HEK293 (cell line): ENCODE data around the gene PLCL2.

ENCODE experiments used
- CTCF ChIA-PET: fragments of 350-600 bp; formaldehyde crosslinking; extraction: SDS; loops from one replicate; lab custom pipeline; 2021; ENCODE audit warnings: antibody characterized with exemption; lab: Yijun Ruan, JAX
- POLR2A ChIA-PET: fragments of 300-600 bp; formaldehyde crosslinking; extraction: SDS; loops from one replicate; lab custom pipeline; 2020; ENCODE audit warnings: antibody characterized with exemption, inconsistent platforms; lab: Yijun Ruan, JAX
- H3K27ac ChIP-seq: fragments of 200-500 bp; sonication (Bioruptor generic); 2 replicates; pipeline ENCODE4 v1.5.1; 2014; ENCODE audit warnings: low read depth, low read length, control low read depth, inconsistent platforms; ENCODE audit errors: extremely low read depth
- H3K36me3 ChIP-seq, 2 experiments: fragments of 200-500 bp in 1 of 2; sonication (Bioruptor generic) in 1 of 2; 1 replicate in 1 of 2; 2 replicates in 1 of 2; pipeline ENCODE4 v1.5.1; 2014 to 2017; ENCODE audit warnings: inconsistent platforms in 2 of 2, low read length in 2 of 2; ENCODE audit not compliant: control insufficient read depth in 2 of 2, insufficient read depth in 1 of 2
- H3K4me1 ChIP-seq: fragments of 200-500 bp; sonication (Bioruptor generic); 2 replicates; pipeline ENCODE4 v1.5.1; 2014; ENCODE audit warnings: mild to moderate bottlenecking, low read length, inconsistent platforms; ENCODE audit not compliant: control insufficient read depth, insufficient read depth
- H3K4me3 ChIP-seq: 2 replicates; pipeline ENCODE4 v1.5.1; 2011; ENCODE audit warnings: low read depth, mild to moderate bottlenecking, control low read depth, low read length, moderate library complexity
- H3K9me3 ChIP-seq: fragments of 200-500 bp; sonication (Bioruptor generic); 2 replicates; pipeline ENCODE4 v1.5.1; 2014; ENCODE audit warnings: low read depth, low read length, inconsistent platforms; ENCODE audit not compliant: control insufficient read depth, insufficient read depth
- KLF8 ChIP-seq: fragments of 450-650 bp; formaldehyde crosslinking; IDR thresholded peaks from 2 replicates; pipeline ENCODE4 v1.5.1; 2016; ENCODE audit warnings: missing biosample characterization, missing genetic modification characterization
- KLF9 ChIP-seq: fragments of 450-650 bp; formaldehyde crosslinking; IDR thresholded peaks from 2 replicates; pipeline ENCODE4 v1.5.1; 2016; ENCODE audit warnings: missing biosample characterization, missing genetic modification characterization, low read depth
- SETDB1 ChIP-seq: IDR thresholded peaks from one replicate; pipeline ENCODE4 v1.6.1; 2017; ENCODE audit warnings: mild to moderate bottlenecking, low read length, moderate library complexity, mixed read lengths; ENCODE audit not compliant: insufficient read length
- SP3 ChIP-seq: fragments of 450-650 bp; formaldehyde crosslinking; IDR thresholded peaks from 2 replicates; pipeline ENCODE4 v1.5.1; 2016; ENCODE audit warnings: missing biosample characterization, missing genetic modification characterization
- ZBTB17 ChIP-seq: fragments of 450-650 bp; formaldehyde crosslinking; IDR thresholded peaks from 2 replicates; pipeline ENCODE4 v1.5.1; 2016; ENCODE audit warnings: missing biosample characterization, missing genetic modification characterization
- ZBTB20 ChIP-seq: fragments of 450-650 bp; formaldehyde crosslinking; IDR thresholded peaks from 2 replicates; pipeline ENCODE4 v1.5.1; 2016; ENCODE audit warnings: missing biosample characterization, missing genetic modification characterization
- ZBTB21 ChIP-seq: fragments of 450-650 bp; formaldehyde crosslinking; IDR thresholded peaks from 2 replicates; pipeline ENCODE4 v1.5.1; 2017; ENCODE audit warnings: missing biosample characterization, missing genetic modification characterization
- ZNF121 ChIP-seq: fragments of 450-650 bp; formaldehyde crosslinking; IDR thresholded peaks from 2 replicates; pipeline ENCODE4 v1.5.1; 2016; ENCODE audit warnings: missing biosample characterization, missing genetic modification characterization
- ZNF132 ChIP-seq: fragments of 450-650 bp; formaldehyde crosslinking; IDR thresholded peaks from 2 replicates; pipeline ENCODE4 v1.5.1; 2017; ENCODE audit warnings: missing biosample characterization, missing genetic modification characterization, borderline replicate concordance
- ZNF133 ChIP-seq: fragments of 450-650 bp; formaldehyde crosslinking; IDR thresholded peaks from 2 replicates; pipeline ENCODE4 v1.5.1; 2016; ENCODE audit warnings: missing biosample characterization, missing genetic modification characterization
- ZNF184 ChIP-seq: fragments of 450-650 bp; IDR thresholded peaks from 2 replicates; pipeline ENCODE4 v1.5.1; 2018; ENCODE audit warnings: missing biosample characterization, mild to moderate bottlenecking, missing genetic modification characterization
- ZNF221 ChIP-seq: fragments of 450-650 bp; formaldehyde crosslinking; IDR thresholded peaks from 2 replicates; pipeline ENCODE4 v1.5.1; 2017; ENCODE audit warnings: missing biosample characterization, missing genetic modification characterization, borderline replicate concordance
- ZNF248 ChIP-seq: fragments of 450-650 bp; formaldehyde crosslinking; IDR thresholded peaks from 2 replicates; pipeline ENCODE4 v1.5.1; 2017; ENCODE audit warnings: missing biosample characterization, missing genetic modification characterization
- ZNF292 ChIP-seq: fragments of 450-650 bp; formaldehyde crosslinking; IDR thresholded peaks from 2 replicates; pipeline ENCODE4 v1.5.1; 2016; ENCODE audit warnings: low read depth, missing biosample characterization, missing genetic modification characterization, borderline replicate concordance
- ZNF335 ChIP-seq: fragments of 450-650 bp; formaldehyde crosslinking; conservative IDR thresholded peaks from 2 replicates; pipeline ENCODE4 v1.5.1; 2016; ENCODE audit warnings: missing biosample characterization, missing genetic modification characterization
- ZNF37A ChIP-seq: fragments of 450-650 bp; IDR thresholded peaks from 2 replicates; pipeline ENCODE4 v1.5.1; 2018; ENCODE audit warnings: missing biosample characterization, missing genetic modification characterization
- ZNF404 ChIP-seq: fragments of 450-650 bp; formaldehyde crosslinking; IDR thresholded peaks from 2 replicates; pipeline ENCODE4 v1.5.1; 2017; ENCODE audit warnings: missing biosample characterization, missing genetic modification characterization
- ZNF473 ChIP-seq: fragments of 450-650 bp; formaldehyde crosslinking; IDR thresholded peaks from 2 replicates; pipeline ENCODE4 v1.5.1; 2017; ENCODE audit warnings: missing biosample characterization, missing genetic modification characterization
- ZNF548 ChIP-seq: fragments of 450-650 bp; formaldehyde crosslinking; IDR thresholded peaks from 2 replicates; pipeline ENCODE4 v1.5.1; 2016; ENCODE audit warnings: missing biosample characterization, missing genetic modification characterization
- ZNF600 ChIP-seq: fragments of 450-650 bp; formaldehyde crosslinking; IDR thresholded peaks from 2 replicates; pipeline ENCODE4 v1.5.1; 2016; ENCODE audit warnings: missing biosample characterization, missing genetic modification characterization
- ZNF626 ChIP-seq: fragments of 450-650 bp; sonication (Bioruptor Pico); formaldehyde crosslinking; IDR thresholded peaks from 2 replicates; pipeline ENCODE4 v1.5.1; 2018; ENCODE audit warnings: missing biosample characterization, missing genetic modification characterization, inconsistent platforms
- ZNF658 ChIP-seq: fragments of 450-650 bp; formaldehyde crosslinking; IDR thresholded peaks from 2 replicates; pipeline ENCODE4; 2016; ENCODE audit warnings: missing biosample characterization, missing genetic modification characterization
- ZNF707 ChIP-seq: fragments of 450-650 bp; formaldehyde crosslinking; IDR thresholded peaks from 2 replicates; pipeline ENCODE4 v1.5.1; 2016; ENCODE audit warnings: missing biosample characterization, missing genetic modification characterization
- ZNF76 ChIP-seq: fragments of 450-650 bp; formaldehyde crosslinking; IDR thresholded peaks from 2 replicates; pipeline ENCODE4; 2016; ENCODE audit warnings: low read depth, missing biosample characterization, missing genetic modification characterization, borderline replicate concordance
- ZNF830 ChIP-seq: fragments of 450-650 bp; IDR thresholded peaks from 2 replicates; pipeline ENCODE4 v1.5.0; 2018; ENCODE audit warnings: missing biosample characterization, missing genetic modification characterization, low read depth, mild to moderate bottlenecking, moderate library complexity
- ZNF843 ChIP-seq: fragments of 450-650 bp; formaldehyde crosslinking; IDR thresholded peaks from 2 replicates; pipeline ENCODE4 v1.5.1; 2016; ENCODE audit warnings: missing biosample characterization, missing genetic modification characterization
- TF ChIP-seq, protein P1 (sequence below): sonication (generic); formaldehyde crosslinking; IDR thresholded peaks from 2 replicates; pipeline ENCODE4 v1.8.1; 2022; ENCODE audit warnings: mild to moderate bottlenecking, moderate library complexity, missing genetic modification reagents
- TF ChIP-seq, protein P2 (sequence below): fragments of 450-650 bp; formaldehyde crosslinking; IDR thresholded peaks from 2 replicates; pipeline ENCODE4 v1.5.1; 2016; ENCODE audit warnings: missing biosample characterization, missing genetic modification characterization, borderline replicate concordance

PLCL2 gene

DNA sequence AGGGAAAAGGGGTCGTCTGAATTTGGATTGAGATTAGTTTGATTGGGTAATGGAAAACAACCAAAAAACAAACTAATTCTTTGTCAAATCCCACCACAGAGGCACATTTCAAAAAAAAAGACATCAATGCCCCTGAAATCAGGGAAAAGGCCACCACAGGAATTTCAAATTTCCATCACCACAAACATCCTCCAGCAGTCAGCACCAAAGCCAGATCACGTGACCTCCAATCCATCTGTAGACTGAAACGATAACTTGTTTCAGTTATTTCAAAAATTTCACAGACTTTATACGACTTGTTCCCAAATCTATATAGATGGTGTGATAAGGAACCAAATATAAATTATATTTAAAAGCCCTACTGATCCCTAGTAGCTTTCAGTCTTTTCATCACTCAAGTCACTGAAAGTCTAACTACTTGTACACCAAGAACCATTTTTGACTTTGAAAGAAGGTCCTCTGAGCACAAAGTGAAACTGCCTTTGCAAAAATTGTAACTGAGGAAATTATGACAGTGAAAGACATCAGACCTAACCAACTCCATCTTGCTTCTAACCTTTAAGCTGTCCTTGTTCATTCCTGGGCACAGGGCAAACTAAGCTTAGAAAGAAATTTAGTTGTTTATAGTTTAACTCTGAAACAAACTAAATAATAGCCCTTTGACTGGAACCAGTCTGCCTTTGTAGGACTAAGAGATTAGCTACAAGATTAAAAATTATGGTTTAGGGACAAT is 48.1 kb upstream of the PLCL2 start:
- CTCF ChIA-PET = interaction anchor here (3.8 kb wide), 1 partner anchor 8 kb away, joined by 11 read pairs; no protein-coding TSS in a partner anchor
- TF ChIP-seq SP3 (no peak), KLF8 (tag by site-specific recombination) (no peak), SETDB1 (no peak), ZNF830 (tag by site-specific recombination) (no peak), ZNF221 (tag by site-specific recombination) (no peak), ZNF248 (tag by site-specific recombination) (no peak), ZNF292 (no peak), ZNF626 (no peak), ZNF843 (tag by site-specific recombination) (no peak), ZBTB21 (no peak), ZBTB20 (no peak), ZNF600 (tag by site-specific recombination) (no peak), ZBTB17 (no peak)
- TF ChIP-seq, protein P1, sequence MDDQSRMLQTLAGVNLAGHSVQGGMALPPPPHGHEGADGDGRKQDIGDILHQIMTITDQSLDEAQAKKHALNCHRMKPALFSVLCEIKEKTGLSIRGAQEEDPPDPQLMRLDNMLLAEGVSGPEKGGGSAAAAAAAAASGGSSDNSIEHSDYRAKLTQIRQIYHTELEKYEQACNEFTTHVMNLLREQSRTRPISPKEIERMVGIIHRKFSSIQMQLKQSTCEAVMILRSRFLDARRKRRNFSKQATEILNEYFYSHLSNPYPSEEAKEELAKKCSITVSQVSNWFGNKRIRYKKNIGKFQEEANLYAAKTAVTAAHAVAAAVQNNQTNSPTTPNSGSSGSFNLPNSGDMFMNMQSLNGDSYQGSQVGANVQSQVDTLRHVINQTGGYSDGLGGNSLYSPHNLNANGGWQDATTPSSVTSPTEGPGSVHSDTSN (CRISPR knock-in tag) = no peak
- TF ChIP-seq, protein P2, sequence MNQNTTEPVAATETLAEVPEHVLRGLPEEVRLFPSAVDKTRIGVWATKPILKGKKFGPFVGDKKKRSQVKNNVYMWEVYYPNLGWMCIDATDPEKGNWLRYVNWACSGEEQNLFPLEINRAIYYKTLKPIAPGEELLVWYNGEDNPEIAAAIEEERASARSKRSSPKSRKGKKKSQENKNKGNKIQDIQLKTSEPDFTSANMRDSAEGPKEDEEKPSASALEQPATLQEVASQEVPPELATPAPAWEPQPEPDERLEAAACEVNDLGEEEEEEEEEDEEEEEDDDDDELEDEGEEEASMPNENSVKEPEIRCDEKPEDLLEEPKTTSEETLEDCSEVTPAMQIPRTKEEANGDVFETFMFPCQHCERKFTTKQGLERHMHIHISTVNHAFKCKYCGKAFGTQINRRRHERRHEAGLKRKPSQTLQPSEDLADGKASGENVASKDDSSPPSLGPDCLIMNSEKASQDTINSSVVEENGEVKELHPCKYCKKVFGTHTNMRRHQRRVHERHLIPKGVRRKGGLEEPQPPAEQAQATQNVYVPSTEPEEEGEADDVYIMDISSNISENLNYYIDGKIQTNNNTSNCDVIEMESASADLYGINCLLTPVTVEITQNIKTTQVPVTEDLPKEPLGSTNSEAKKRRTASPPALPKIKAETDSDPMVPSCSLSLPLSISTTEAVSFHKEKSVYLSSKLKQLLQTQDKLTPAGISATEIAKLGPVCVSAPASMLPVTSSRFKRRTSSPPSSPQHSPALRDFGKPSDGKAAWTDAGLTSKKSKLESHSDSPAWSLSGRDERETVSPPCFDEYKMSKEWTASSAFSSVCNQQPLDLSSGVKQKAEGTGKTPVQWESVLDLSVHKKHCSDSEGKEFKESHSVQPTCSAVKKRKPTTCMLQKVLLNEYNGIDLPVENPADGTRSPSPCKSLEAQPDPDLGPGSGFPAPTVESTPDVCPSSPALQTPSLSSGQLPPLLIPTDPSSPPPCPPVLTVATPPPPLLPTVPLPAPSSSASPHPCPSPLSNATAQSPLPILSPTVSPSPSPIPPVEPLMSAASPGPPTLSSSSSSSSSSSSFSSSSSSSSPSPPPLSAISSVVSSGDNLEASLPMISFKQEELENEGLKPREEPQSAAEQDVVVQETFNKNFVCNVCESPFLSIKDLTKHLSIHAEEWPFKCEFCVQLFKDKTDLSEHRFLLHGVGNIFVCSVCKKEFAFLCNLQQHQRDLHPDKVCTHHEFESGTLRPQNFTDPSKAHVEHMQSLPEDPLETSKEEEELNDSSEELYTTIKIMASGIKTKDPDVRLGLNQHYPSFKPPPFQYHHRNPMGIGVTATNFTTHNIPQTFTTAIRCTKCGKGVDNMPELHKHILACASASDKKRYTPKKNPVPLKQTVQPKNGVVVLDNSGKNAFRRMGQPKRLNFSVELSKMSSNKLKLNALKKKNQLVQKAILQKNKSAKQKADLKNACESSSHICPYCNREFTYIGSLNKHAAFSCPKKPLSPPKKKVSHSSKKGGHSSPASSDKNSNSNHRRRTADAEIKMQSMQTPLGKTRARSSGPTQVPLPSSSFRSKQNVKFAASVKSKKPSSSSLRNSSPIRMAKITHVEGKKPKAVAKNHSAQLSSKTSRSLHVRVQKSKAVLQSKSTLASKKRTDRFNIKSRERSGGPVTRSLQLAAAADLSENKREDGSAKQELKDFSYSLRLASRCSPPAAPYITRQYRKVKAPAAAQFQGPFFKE (tag by site-specific recombination) = no peak
- Histone ChIP-seq H3K4me1 (no peaks in the 10 kb centered on the region), H3K9me3 (no peaks in the 10 kb centered on the region), H3K36me3 (no peaks in the 10 kb centered on the region), H3K4me3 (no peak overlapping the region), H3K27ac (no peak overlapping the region)
- POLR2A ChIA-PET = no interaction called here

DNA sequence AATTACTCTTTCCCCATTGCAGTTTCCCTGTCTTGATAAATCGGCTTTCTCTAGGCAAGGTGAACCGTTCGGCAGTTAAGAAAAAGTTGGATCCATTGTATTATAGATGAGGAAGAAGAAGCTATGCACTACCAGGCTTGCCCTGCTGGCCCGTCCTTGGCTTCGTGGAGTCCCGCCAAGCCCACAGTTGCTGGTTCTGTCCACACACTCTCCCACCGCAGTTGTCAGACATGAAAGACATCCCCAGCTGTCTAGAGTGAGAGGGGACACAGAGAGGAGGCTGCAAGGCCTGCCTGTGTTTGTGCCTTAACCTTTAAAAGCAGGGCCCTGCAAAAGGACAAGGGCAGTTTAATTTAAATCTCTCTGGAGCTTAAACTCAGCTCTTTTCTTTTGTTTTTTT is 47.2 kb upstream of the PLCL2 start:
- H3K4me1 ChIP-seq = no peaks in the 10 kb centered on the region
- H3K27ac ChIP-seq = no peak overlapping the region
- H3K9me3 ChIP-seq = no peaks in the 10 kb centered on the region
- CTCF ChIA-PET = interaction anchor here (0.5 to 3.8 kb wide), 3 partner anchors 9 to 230 kb away, joined by 3 to 11 read pairs (median 5); no protein-coding TSS in a partner anchor
- H3K36me3 ChIP-seq = no peaks in the 10 kb centered on the region
- H3K4me3 ChIP-seq = no peak overlapping the region
- POLR2A ChIA-PET = no interaction called here
- TF ChIP-seq KLF9 (tag by site-specific recombination) (no peak), ZNF404 (tag by site-specific recombination) (no peak), ZNF37A (tag by site-specific recombination) (no peak), ZNF335 (no peak), ZNF658 (tag by site-specific recombination) (no peak), ZNF132 (tag by site-specific recombination) (no peak), ZNF548 (tag by site-specific recombination) (no peak), ZNF473 (tag by site-specific recombination) (no peak), ZNF76 (tag by site-specific recombination) (no peak), ZNF707 (tag by site-specific recombination) (no peak), ZNF121 (tag by site-specific recombination) (no peak), ZNF184 (no peak), ZNF133 (no peak)
